Activated T-helper 17 cell treated with anti-CD3 and anti-CD28 coated beads, Interleukin-2, amount 50 U/mL, for 72 hours (primary cell): ENCODE results near the gene IFITM2. TPM values are rescaled to one million over a fixed set of nuclear protein-coding genes. Genes with fewer than 3 reads are reported as not detected.
A peak's percentile ranks its signal among the peaks of the same experiment; 100 is the strongest.
"Not testable (repeated sequence)": the region's sequence is repeated elsewhere in the genome, so short reads cannot be mapped to it uniquely, and the experiment has no call there.

Experiments used
- ATAC-seq: fragments of 150-1000 bp; cut with Tn5 transposase; replicated peaks from 2 replicates; pipeline ENCODE4 v1.10.0; 2021; ENCODE audit warnings: mild to moderate bottlenecking, moderate library complexity
- H3K27ac Mint-ChIP-seq: one replicate; pipeline ENCODE4 v1.8.0; 2022; ENCODE audit warnings: mixed read lengths
- H3K27me3 Mint-ChIP-seq: one replicate; pipeline ENCODE4 v1.8.0; 2022; ENCODE audit warnings: mixed read lengths
- H3K36me3 Mint-ChIP-seq: one replicate; pipeline ENCODE4 v1.8.0; 2022; ENCODE audit warnings: low read depth, mild to moderate bottlenecking, mixed read lengths
- H3K4me1 Mint-ChIP-seq: one replicate; pipeline ENCODE4 v1.8.0; 2022; ENCODE audit warnings: mixed read lengths
- H3K4me3 Mint-ChIP-seq: one replicate; pipeline ENCODE4 v1.8.0; 2022; ENCODE audit warnings: mild to moderate bottlenecking, mixed read lengths
- H3K9me3 Mint-ChIP-seq: one replicate; pipeline ENCODE4 v1.8.0; 2022; ENCODE audit warnings: mixed read lengths
- total RNA-seq, 2 donors: library from RNA; stranded (reverse); gene quantifications; one replicate each; pipeline ENCODE4 v1.2.3, GENCODE V29; 2022

The IFITM2 gene
- total RNA-seq, 2 donors from 2014 or later, result 187 to 261 TPM

GRCh38 chr11:329886-330253 lies 22.3 kb downstream of the IFITM2 start:
- no peaks in the 10 kb centered on the region for H3K36me3 Mint-ChIP-seq
- no peaks in the 10 kb centered on the region for H3K9me3 Mint-ChIP-seq
- ATAC-seq, result no peak
- no peaks in the 10 kb centered on the region for H3K27me3 Mint-ChIP-seq
- H3K4me1 Mint-ChIP-seq, result peaks cover 18% of the 10 kb centered on the region
- H3K4me3 Mint-ChIP-seq, result peak overlapping the region; percentile 36
- no peak overlapping the region for H3K27ac Mint-ChIP-seq

- Mint-ChIP-seq H3K4me1 (peaks cover 18% of the 10 kb centered on the region), H3K36me3 (no peaks in the 10 kb centered on the region), H3K9me3 (no peaks in the 10 kb centered on the region), H3K4me3 (no peak overlapping the region), H3K27ac (no peak overlapping the region), H3K27me3 (no peaks in the 10 kb centered on the region)
- ATAC-seq, result no peak
Observed at GRCh38 chr11:330307-330693, 22.7 kb downstream of the IFITM2 start.

- H3K9me3 Mint-ChIP-seq, result no peaks in the 10 kb centered on the region
- H3K36me3 Mint-ChIP-seq, result no peaks in the 10 kb centered on the region
- peaks cover 18% of the 10 kb centered on the region for H3K4me1 Mint-ChIP-seq
- no peak overlapping the region for H3K27ac Mint-ChIP-seq
- H3K4me3 Mint-ChIP-seq, result peak overlapping the region; percentile 45
- H3K27me3 Mint-ChIP-seq, result no peaks in the 10 kb centered on the region
- no peak for ATAC-seq
Observed at GRCh38 chr11:330694-331357, 23.2 kb downstream of the IFITM2 start.

- Mint-ChIP-seq H3K4me3 (peak overlapping the region; percentile 45), H3K4me1 (peaks cover 19% of the 10 kb centered on the region), H3K27ac (no peak overlapping the region), H3K9me3 (no peaks in the 10 kb centered on the region), H3K27me3 (no peaks in the 10 kb centered on the region), H3K36me3 (no peaks in the 10 kb centered on the region)
- ATAC-seq, result no peak
Observed at GRCh38 chr11:331358-332060, 23.9 kb downstream of the IFITM2 start.

GRCh38 chr11:332651-333480 lies 25.2 kb downstream of the IFITM2 start:
- H3K4me1 Mint-ChIP-seq, result peaks cover 24% of the 10 kb centered on the region

GRCh38 chr11:333616-334263 lies 26.1 kb downstream of the IFITM2 start:
- not testable (repeated sequence) for H3K36me3 Mint-ChIP-seq, ATAC-seq, H3K27me3 Mint-ChIP-seq, H3K27ac Mint-ChIP-seq, H3K9me3 Mint-ChIP-seq, H3K4me3 Mint-ChIP-seq
- H3K4me1 Mint-ChIP-seq, result peaks cover 24% of the 10 kb centered on the region

More at GRCh38 chr11:332651-333480, 25.2 kb downstream of the IFITM2 start:
- Mint-ChIP-seq H3K27me3 (no peaks in the 10 kb centered on the region), H3K36me3 (no peaks in the 10 kb centered on the region), H3K27ac (no peak overlapping the region), H3K9me3 (no peaks in the 10 kb centered on the region), H3K4me3 (no peak overlapping the region)
- ATAC-seq, result no peak

GRCh38 chr11:334264-334994 lies 26.8 kb downstream of the IFITM2 start:
- Mint-ChIP-seq H3K9me3 (no peaks in the 10 kb centered on the region), H3K27me3 (no peaks in the 10 kb centered on the region), H3K4me1 (peaks cover 21% of the 10 kb centered on the region), H3K4me3 (no peak overlapping the region), H3K27ac (no peak overlapping the region), H3K36me3 (no peaks in the 10 kb centered on the region)
- ATAC-seq, result no peak

GRCh38 chr11:335779-336658 lies 28.4 kb downstream of the IFITM2 start:
- Mint-ChIP-seq H3K4me1 (peaks cover 14% of the 10 kb centered on the region), H3K27ac (peak overlapping the region; percentile 46), H3K36me3 (no peaks in the 10 kb centered on the region), H3K9me3 (no peaks in the 10 kb centered on the region), H3K4me3 (no peak overlapping the region), H3K27me3 (no peaks in the 10 kb centered on the region)
- ATAC-seq, result no peak

GRCh38 chr11:336659-337198 lies 29.1 kb downstream of the IFITM2 start:
- no peaks in the 10 kb centered on the region for H3K27me3 Mint-ChIP-seq
- no peaks in the 10 kb centered on the region for H3K9me3 Mint-ChIP-seq
- H3K4me1 Mint-ChIP-seq, result peaks cover 10% of the 10 kb centered on the region
- no peak overlapping the region for H3K4me3 Mint-ChIP-seq
- ATAC-seq, result no peak
- no peaks in the 10 kb centered on the region for H3K36me3 Mint-ChIP-seq
- H3K27ac Mint-ChIP-seq, result peak overlapping the region; percentile 25

- Mint-ChIP-seq H3K27ac (no peak overlapping the region), H3K36me3 (no peaks in the 10 kb centered on the region), H3K4me1 (peaks cover 10% of the 10 kb centered on the region), H3K9me3 (no peaks in the 10 kb centered on the region), H3K27me3 (no peaks in the 10 kb centered on the region), H3K4me3 (no peak overlapping the region)
- no peak for ATAC-seq
Observed at GRCh38 chr11:337711-338110, 30.1 kb downstream of the IFITM2 start.

GRCh38 chr11:339963-340362 lies 32.3 kb downstream of the IFITM2 start:
- Mint-ChIP-seq H3K9me3 (no peaks in the 10 kb centered on the region), H3K4me1 (peaks cover 10% of the 10 kb centered on the region), H3K27me3 (no peaks in the 10 kb centered on the region), H3K4me3 (no peak overlapping the region), H3K36me3 (no peaks in the 10 kb centered on the region), H3K27ac (no peak overlapping the region)
- ATAC-seq, result no peak

- Mint-ChIP-seq H3K27ac (peak overlapping the region; percentile 63), H3K4me3 (no peak overlapping the region), H3K4me1 (peaks cover 10% of the 10 kb centered on the region), H3K27me3 (no peaks in the 10 kb centered on the region), H3K9me3 (no peaks in the 10 kb centered on the region), H3K36me3 (no peaks in the 10 kb centered on the region)
- ATAC-seq, result no peak
Observed at GRCh38 chr11:340539-341512, 33.2 kb downstream of the IFITM2 start.
